Panc1 (cell line): ENCODE measurements around the gene POU2F1. TPM values are rescaled to one million over a fixed set of nuclear protein-coding genes. Genes with fewer than 3 reads are reported as not detected.

Experiments used
- ATAC-seq: fragments of 200-7000 bp; cut with Tn5 transposase; 2 replicates; pipeline ENCODE4 v1.9.1; 2020; ENCODE audit warnings: mild to moderate bottlenecking, moderate library complexity
- BruUV-seq: library from RNA; stranded (reverse); fragments of 400-500 nt; replicated peaks from 2 replicates; lab custom pipeline; 2021; lab: Mats Ljungman, UMichigan
- CTCF ChIA-PET: fragments of 300-600 bp; sonication (Branson Sonifier 250); formaldehyde crosslinking; loops from one replicate; lab custom pipeline; 2022; ENCODE audit warnings: antibody characterized with exemption; lab: Charles Lee
- POLR2A ChIA-PET: fragments of 300-600 bp; sonication (Branson Sonifier 250); formaldehyde crosslinking; loops from one replicate; lab custom pipeline; 2022; ENCODE audit warnings: antibody characterized with exemption; lab: Charles Lee
- DNase-seq: peaks from one replicate; pipeline ENCODE4 v3.0.0-alpha.2; 2010; ENCODE audit warnings: low read depth, low spot score
- H3K27ac ChIP-seq: 2 replicates; pipeline ENCODE4 v1.5.1; 2011; ENCODE audit warnings: mild to moderate bottlenecking, low read length, inconsistent platforms
- H3K27me3 ChIP-seq: fragments of 200-500 bp; sonication (Bioruptor generic); 2 replicates; pipeline ENCODE4 v1.6.0; 2014; ENCODE audit warnings: low read length, inconsistent platforms; ENCODE audit not compliant: control insufficient read depth, insufficient read depth
- H3K36me3 ChIP-seq: fragments of 200-500 bp; sonication (Bioruptor generic); 2 replicates; pipeline ENCODE4 v1.5.1; 2014; ENCODE audit warnings: inconsistent platforms, mild to moderate bottlenecking, low read length, moderate library complexity; ENCODE audit not compliant: control insufficient read depth, insufficient read depth
- H3K4me1 ChIP-seq: 2 replicates; pipeline ENCODE4 v1.5.1; 2011; ENCODE audit warnings: inconsistent platforms, mild to moderate bottlenecking, low read length, moderate library complexity; ENCODE audit not compliant: control insufficient read depth, insufficient read depth
- H3K4me3 ChIP-seq, 2 experiments: 2 replicates each; pipeline ENCODE4 v1.5.1; 2011 to 2012; ENCODE audit warnings: low read depth in 2 of 2, low read length in 2 of 2, mild to moderate bottlenecking in 2 of 2, inconsistent platforms in 1 of 2, moderate library complexity in 1 of 2
- H3K9me3 ChIP-seq: fragments of 200-500 bp; sonication (Bioruptor generic); 2 replicates; pipeline ENCODE4 v1.5.1; 2014; ENCODE audit warnings: low read depth, mild to moderate bottlenecking, inconsistent platforms, low read length, moderate library complexity; ENCODE audit not compliant: control insufficient read depth, insufficient read depth
- CTCF ChIP-seq: fragments of 450-650 bp; IDR thresholded peaks from 2 replicates; pipeline ENCODE4 v1.5.1; 2017; ENCODE audit warnings: mild to moderate bottlenecking
- POLR2AphosphoS5 ChIP-seq: IDR thresholded peaks from 2 replicates; pipeline ENCODE4 v1.6.1; 2012; ENCODE audit warnings: mild to moderate bottlenecking, low read depth, low read length, moderate library complexity
- SIN3A ChIP-seq: IDR thresholded peaks from 2 replicates; pipeline ENCODE4 v1.6.1; 2012; ENCODE audit warnings: low read depth, mild to moderate bottlenecking, low read length, moderate library complexity, borderline replicate concordance; ENCODE audit not compliant: insufficient read depth
- TCF7L2 ChIP-seq: IDR thresholded peaks from 2 replicates; pipeline ENCODE4 v1.6.1; 2011; ENCODE audit warnings: mild to moderate bottlenecking, low read depth, low read length, inconsistent platforms
- in situ Hi-C: cut with HindIII; loops from 2 replicates; pipeline ENCODE4 v1.10.0; 2016; ENCODE audit warnings: low sequenced_read_pairs, low pct_unique_long_range_greater_than_20kb
- intact Hi-C: fragments of 100-400 bp; cut with micrococcal nuclease; formaldehyde crosslinking; loops from one replicate; pipeline ENCODE4 v1.10.0; 2022; ENCODE audit not compliant: unreplicated experiment
- total RNA-seq: library from RNA; stranded (reverse); gene quantifications from one replicate; pipeline ENCODE4 v1.2.1, GENCODE V29; 2021; ENCODE audit not compliant: unreplicated experiment
- TF ChIP-seq, protein P1 (sequence below), 2 experiments: IDR thresholded peaks; 2 replicates each; pipeline ENCODE4 v1.6.1; 2011 to 2012; ENCODE audit warnings: low read depth in 2 of 2, control low read depth in 1 of 2, low read length in 1 of 2, mild to moderate bottlenecking in 1 of 2, moderate library complexity in 1 of 2; ENCODE audit not compliant: insufficient read depth in 1 of 2

POU2F1 gene
- total RNA-seq, 1 experiment from 2014 or later, result 17.1 TPM

- Histone ChIP-seq H3K27me3 (no peaks in the 10 kb centered on the region), H3K9me3 (no peaks in the 10 kb centered on the region), H3K4me3 (no peak overlapping the region), H3K36me3 (no peaks in the 10 kb centered on the region), H3K27ac (no peak overlapping the region), H3K4me1 (no peaks in the 10 kb centered on the region)
- ATAC-seq (no peak), DNase-seq (no peak)
- TF ChIP-seq POLR2AphosphoS5 (no peak), SIN3A (no peak), CTCF (no peak), TCF7L2 (no peak)
- TF ChIP-seq, protein P1, sequence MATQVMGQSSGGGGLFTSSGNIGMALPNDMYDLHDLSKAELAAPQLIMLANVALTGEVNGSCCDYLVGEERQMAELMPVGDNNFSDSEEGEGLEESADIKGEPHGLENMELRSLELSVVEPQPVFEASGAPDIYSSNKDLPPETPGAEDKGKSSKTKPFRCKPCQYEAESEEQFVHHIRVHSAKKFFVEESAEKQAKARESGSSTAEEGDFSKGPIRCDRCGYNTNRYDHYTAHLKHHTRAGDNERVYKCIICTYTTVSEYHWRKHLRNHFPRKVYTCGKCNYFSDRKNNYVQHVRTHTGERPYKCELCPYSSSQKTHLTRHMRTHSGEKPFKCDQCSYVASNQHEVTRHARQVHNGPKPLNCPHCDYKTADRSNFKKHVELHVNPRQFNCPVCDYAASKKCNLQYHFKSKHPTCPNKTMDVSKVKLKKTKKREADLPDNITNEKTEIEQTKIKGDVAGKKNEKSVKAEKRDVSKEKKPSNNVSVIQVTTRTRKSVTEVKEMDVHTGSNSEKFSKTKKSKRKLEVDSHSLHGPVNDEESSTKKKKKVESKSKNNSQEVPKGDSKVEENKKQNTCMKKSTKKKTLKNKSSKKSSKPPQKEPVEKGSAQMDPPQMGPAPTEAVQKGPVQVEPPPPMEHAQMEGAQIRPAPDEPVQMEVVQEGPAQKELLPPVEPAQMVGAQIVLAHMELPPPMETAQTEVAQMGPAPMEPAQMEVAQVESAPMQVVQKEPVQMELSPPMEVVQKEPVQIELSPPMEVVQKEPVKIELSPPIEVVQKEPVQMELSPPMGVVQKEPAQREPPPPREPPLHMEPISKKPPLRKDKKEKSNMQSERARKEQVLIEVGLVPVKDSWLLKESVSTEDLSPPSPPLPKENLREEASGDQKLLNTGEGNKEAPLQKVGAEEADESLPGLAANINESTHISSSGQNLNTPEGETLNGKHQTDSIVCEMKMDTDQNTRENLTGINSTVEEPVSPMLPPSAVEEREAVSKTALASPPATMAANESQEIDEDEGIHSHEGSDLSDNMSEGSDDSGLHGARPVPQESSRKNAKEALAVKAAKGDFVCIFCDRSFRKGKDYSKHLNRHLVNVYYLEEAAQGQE (IDR thresholded peaks at IDR 0.05; ENCODE audit: insufficient read depth in 1 of 2, low read depth in 2 of 2, low read length in 1 of 2), result no peak
- CTCF ChIA-PET, result no interaction called here
- intact Hi-C loops (no loop called here), in situ Hi-C loops (no loop called here)
- POLR2A ChIA-PET, result interaction anchor here (0.6 kb wide), 1 partner anchor 63 kb away, joined by 10 read pairs; no protein-coding TSS in a partner anchor
- no TSS peak for BruUV-seq
Measured at GRCh38 chr1:167467752-167468151, 247.1 kb downstream of the POU2F1 start.

DNA sequence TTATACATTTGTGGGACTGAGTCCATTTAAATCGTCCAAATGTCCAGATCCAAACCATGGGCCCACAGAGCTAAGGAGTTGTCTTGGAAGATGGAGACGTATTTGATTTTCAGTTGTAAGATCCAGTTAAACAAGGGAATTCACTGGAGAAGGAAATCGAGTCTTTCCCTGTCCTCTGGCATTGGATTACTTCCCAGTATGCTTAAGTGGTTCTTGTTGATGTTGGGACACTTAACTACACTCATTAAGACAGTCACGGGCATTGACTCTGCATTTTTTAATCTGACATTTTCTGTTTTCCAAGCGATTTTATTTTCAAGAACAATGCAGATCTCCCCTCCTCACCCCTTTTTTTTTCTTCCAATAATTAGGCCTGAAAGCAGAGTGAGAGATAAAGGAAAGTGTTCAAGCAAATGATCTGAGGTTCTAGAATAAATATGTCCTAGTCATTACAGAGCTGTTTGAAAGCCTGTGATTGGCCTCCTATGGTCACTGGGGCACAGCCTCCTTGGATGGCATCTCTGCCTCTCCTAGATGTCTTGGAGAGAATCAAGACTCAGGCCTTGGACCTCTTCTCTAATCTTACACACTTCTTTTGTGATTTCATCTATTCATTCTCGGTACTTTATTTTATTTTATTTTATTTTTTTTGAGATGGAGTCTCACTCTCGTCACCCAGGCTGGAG lies 248.7 kb downstream of the POU2F1 start:
- H3K27me3 ChIP-seq, result no peaks in the 10 kb centered on the region
- H3K4me3 ChIP-seq, result no peak overlapping the region
- TF ChIP-seq, protein P1 (IDR thresholded peaks at IDR 0.05; ENCODE audit: insufficient read depth in 1 of 2, low read depth in 2 of 2, low read length in 1 of 2), result no peak
- no peak for TF ChIP-seq CTCF
- ATAC-seq, result no peak
- BruUV-seq, result no TSS peak
- ChIA-PET CTCF (interaction anchor here (0.6 kb wide), 1 partner anchor 410 kb away, joined by 5 read pairs; no protein-coding TSS in a partner anchor), POLR2A (interaction anchor here (0.6 kb wide), 1 partner anchor 12 kb away, joined by 6 read pairs; no protein-coding TSS in a partner anchor)
- H3K36me3 ChIP-seq, result no peaks in the 10 kb centered on the region
- H3K4me1 ChIP-seq, result no peaks in the 10 kb centered on the region
- no peak overlapping the region for H3K27ac ChIP-seq
- in situ Hi-C loops (no loop called here), intact Hi-C loops (no loop called here)
- DNase-seq, result no peak
- no peaks in the 10 kb centered on the region for H3K9me3 ChIP-seq
